ENCODE data around the gene CD27.

CD27 gene

GRCh38 chr12:6434205-6435140, 10.3 kb upstream of the CD27 start:
- no peak for DNase-seq (ENCODE audit: low read depth in 3 of 3, low spot score in 1 of 3)

- DNase-seq (ENCODE audit: low read depth in 3 of 3, low spot score in 1 of 3), result no peak
Measured at GRCh38 chr12:6435961-6436715, 8.6 kb upstream of the CD27 start.

- no peak for DNase-seq (ENCODE audit: low read depth in 3 of 3, low spot score in 1 of 3)
Measured at GRCh38 chr12:6437586-6437985, 7.2 kb upstream of the CD27 start.

- DNase-seq (ENCODE audit: low read depth in 3 of 3, low spot score in 1 of 3), result no peak
Measured at GRCh38 chr12:6438345-6438744, 6.4 kb upstream of the CD27 start.

- DNase-seq (ENCODE audit: low read depth in 3 of 3, low spot score in 1 of 3), result no peak
Measured at GRCh38 chr12:6440391-6440790, 4.4 kb upstream of the CD27 start.

- DNase-seq (ENCODE audit: low read depth in 3 of 3, low spot score in 1 of 3), result no peak
Measured at GRCh38 chr12:6442836-6443235, 1.9 kb upstream of the CD27 start.

GRCh38 chr12:6443361-6443983, 1.3 kb upstream of the CD27 start:
- DNase-seq (ENCODE audit: low read depth in 3 of 3, low spot score in 1 of 3), result no peak

GRCh38 chr12:6444031-6444430, 724 bp upstream of the CD27 start:
- no peak for DNase-seq (ENCODE audit: low read depth in 3 of 3, low spot score in 1 of 3)

GRCh38 chr12:6450091-6450868, 5.5 kb downstream of the CD27 start:
- no peak for DNase-seq (ENCODE audit: low read depth in 3 of 3, low spot score in 1 of 3)

- DNase-seq (ENCODE audit: low read depth in 3 of 3, low spot score in 1 of 3), result no peak
Measured at GRCh38 chr12:6450869-6451347, 6.2 kb downstream of the CD27 start.

- DNase-seq (ENCODE audit: low read depth in 3 of 3, low spot score in 1 of 3), result peak; percentile 57 to 62 (median 60)
Measured at GRCh38 chr12:6451348-6452244, 6.8 kb downstream of the CD27 start, which contains the start of gene TAPBPL. TSS of gene TAPBPL (plus strand) at chr12:6452042. CDS start at chr12:6452249, 207 bp downstream.

- DNase-seq (ENCODE audit: low read depth in 3 of 3, low spot score in 1 of 3), result no peak
Measured at GRCh38 chr12:6452245-6452943, 7.6 kb downstream of the CD27 start.

GRCh38 chr12:6452944-6453630, 8.3 kb downstream of the CD27 start:
- DNase-seq (ENCODE audit: low read depth in 3 of 3, low spot score in 1 of 3), result no peak

- no peak for DNase-seq (ENCODE audit: low read depth in 3 of 3, low spot score in 1 of 3)
Measured at GRCh38 chr12:6457220-6457945, 12.6 kb downstream of the CD27 start.

- DNase-seq (ENCODE audit: low read depth in 3 of 3, low spot score in 1 of 3), result no peak
Measured at GRCh38 chr12:6458281-6459003, 13.7 kb downstream of the CD27 start.

- no peak for DNase-seq (ENCODE audit: low read depth in 3 of 3, low spot score in 1 of 3)
Measured at GRCh38 chr12:6459004-6459337, 14.2 kb downstream of the CD27 start.

- DNase-seq (ENCODE audit: low read depth in 3 of 3, low spot score in 1 of 3), result no peak
Measured at GRCh38 chr12:6460751-6461371, 16.1 kb downstream of the CD27 start.
